Central memory CD8-positive, alpha-beta T cell (primary cell): Measurements from ENCODE around the gene ZEB1.
A peak's percentile ranks its signal among the peaks of the same experiment; 100 is the strongest.
"Not testable (repeated sequence)": the region's sequence is repeated elsewhere in the genome, so short reads cannot be mapped to it uniquely, and the experiment has no call there.

ENCODE experiments used
- ATAC-seq: fragments of 150-1000 bp; cut with Tn5 transposase; replicated peaks from 2 replicates; pipeline ENCODE4 v1.10.0; 2022; ENCODE audit warnings: mild to moderate bottlenecking, moderate FRiP score, moderate number of reproducible peaks; ENCODE audit not compliant: poor library complexity, severe bottlenecking; ENCODE audit errors: extremely low read depth
- DNase-seq, 2 donors: peaks; one replicate each; pipeline ENCODE4 v3.0.0; 2021; ENCODE audit warnings: low spot score in 2 of 2
- H3K27ac Mint-ChIP-seq: one replicate; pipeline ENCODE4 v1.8.0; 2022; ENCODE audit warnings: low read depth, mild to moderate bottlenecking, moderate library complexity, mixed read lengths
- H3K27me3 Mint-ChIP-seq: one replicate; pipeline ENCODE4 v1.8.0; 2022; ENCODE audit warnings: mixed read lengths
- H3K36me3 Mint-ChIP-seq: one replicate; pipeline ENCODE4 v1.8.0; 2022; ENCODE audit warnings: mild to moderate bottlenecking, moderate library complexity, mixed read lengths; ENCODE audit not compliant: insufficient read depth
- H3K4me1 Mint-ChIP-seq: one replicate; pipeline ENCODE4 v1.8.0; 2022; ENCODE audit warnings: mixed read lengths
- H3K4me3 Mint-ChIP-seq: one replicate; pipeline ENCODE4 v1.8.0; 2022; ENCODE audit warnings: mild to moderate bottlenecking, moderate library complexity, mixed read lengths
- H3K9me3 Mint-ChIP-seq: one replicate; pipeline ENCODE4 v1.8.0; 2022; ENCODE audit warnings: mixed read lengths

ZEB1 gene

DNA sequence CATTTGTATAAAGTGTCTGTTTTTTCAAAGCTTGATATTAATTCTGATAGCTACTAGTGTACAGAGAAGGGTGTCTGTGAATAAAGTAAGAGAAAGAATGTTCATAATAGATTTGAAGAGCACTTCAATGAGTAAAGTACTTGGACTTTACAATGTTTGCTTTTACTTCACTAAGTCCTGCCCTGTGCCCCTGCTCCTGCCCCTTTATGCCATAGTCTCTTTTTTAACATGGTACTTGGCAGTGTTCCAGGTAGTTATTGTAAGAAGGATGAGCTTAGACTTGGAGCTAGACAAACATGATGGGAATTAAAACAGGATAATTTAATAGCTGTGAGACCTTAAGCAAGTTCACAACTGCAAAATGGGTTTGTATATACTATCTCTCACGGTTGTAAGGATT lies 41.0 kb downstream of the ZEB1 start:
- Mint-ChIP-seq H3K27me3 (no peaks in the 10 kb centered on the region), H3K36me3 (peaks cover 13% of the 10 kb centered on the region), H3K4me3 (no peak overlapping the region), H3K9me3 (no peaks in the 10 kb centered on the region), H3K4me1 (peaks cover 21% of the 10 kb centered on the region), H3K27ac (no peak overlapping the region)
- ATAC-seq (no peak), DNase-seq (no peak)

DNA sequence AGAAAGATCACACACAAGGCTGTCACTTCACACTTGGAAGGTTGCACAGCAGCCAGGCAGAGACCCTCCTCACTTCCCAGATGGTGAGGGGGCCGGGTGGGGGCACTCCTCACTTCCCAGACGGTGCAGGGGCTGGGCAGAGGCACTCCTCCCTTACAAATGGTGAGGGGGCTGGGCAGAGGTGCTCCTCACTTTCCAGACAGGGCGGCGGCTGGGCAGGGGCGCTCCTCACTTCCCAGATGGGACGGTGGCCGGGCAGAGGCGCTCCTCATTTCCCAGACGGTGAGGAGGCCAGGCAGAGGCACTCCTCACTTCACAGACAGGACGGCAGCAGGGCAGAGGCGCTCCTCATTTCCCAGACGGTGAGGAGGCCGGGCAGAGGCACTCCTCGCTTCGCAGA lies 42.5 kb downstream of the ZEB1 start:
- Mint-ChIP-seq H3K27ac (peak overlapping the region; percentile 35), H3K36me3 (peaks cover 12% of the 10 kb centered on the region), H3K4me1 (peaks cover 28% of the 10 kb centered on the region)
- H3K27me3 Mint-ChIP-seq, ATAC-seq, H3K4me3 Mint-ChIP-seq, DNase-seq, H3K9me3 Mint-ChIP-seq: not testable (repeated sequence)

DNA sequence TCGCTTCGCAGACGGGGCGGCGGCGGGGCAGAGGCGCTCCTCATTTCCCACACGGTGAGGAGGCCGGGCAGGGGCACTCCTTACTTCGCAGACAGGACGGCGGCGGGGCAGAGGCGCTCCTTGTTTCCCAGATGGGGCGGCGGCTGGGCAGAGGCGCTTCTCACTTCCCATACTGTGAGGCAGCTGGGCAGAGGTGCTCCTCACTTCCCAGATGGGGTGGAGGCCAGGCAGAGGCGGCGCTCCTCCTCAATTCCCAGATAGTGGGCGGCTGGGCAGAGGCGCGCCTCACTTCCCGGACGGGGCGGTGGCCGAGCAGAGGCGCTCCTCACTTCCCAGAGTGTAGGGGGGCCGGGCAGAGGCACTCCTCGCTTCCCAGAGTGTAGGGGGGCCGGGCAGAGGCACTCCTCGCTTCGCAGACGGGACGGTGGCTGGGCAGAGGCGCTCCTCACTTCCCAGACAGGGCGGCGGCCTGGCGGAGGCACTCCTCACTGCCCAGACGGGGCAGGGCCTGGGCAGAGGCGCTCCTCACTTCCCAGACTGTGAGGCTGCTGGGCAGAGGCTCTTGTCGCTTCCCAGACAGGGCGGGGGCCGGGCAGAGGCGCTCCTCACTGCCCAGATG lies 43.1 kb downstream of the ZEB1 start:
- ATAC-seq (no peak), DNase-seq (no peak)
- Mint-ChIP-seq H3K4me3 (no peak overlapping the region), H3K27ac (no peak overlapping the region), H3K27me3 (no peaks in the 10 kb centered on the region), H3K9me3 (no peaks in the 10 kb centered on the region), H3K4me1 (peaks cover 31% of the 10 kb centered on the region), H3K36me3 (peaks cover 14% of the 10 kb centered on the region)

DNA sequence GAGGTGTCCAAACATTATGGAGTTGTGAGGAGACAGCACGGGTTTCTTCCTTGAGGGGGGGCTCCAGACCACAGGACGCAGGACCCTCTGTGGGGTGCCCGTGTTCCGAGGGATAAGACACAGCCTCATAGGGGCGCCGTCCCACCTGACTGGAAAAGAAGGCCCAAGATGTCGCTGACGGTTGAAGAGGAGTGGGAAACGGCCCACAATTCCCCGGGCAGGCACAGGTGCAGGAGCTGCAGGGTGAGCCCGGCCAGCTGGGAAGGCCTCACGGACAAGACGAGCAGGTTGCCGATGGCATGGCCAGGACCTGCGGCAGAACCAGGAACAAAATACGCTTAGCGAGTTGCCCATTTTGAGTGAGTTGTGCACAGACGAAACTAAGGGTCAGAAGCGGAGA lies 44.7 kb downstream of the ZEB1 start:
- H3K4me1 Mint-ChIP-seq, result peaks cover 32% of the 10 kb centered on the region
- H3K36me3 Mint-ChIP-seq, result peaks cover 14% of the 10 kb centered on the region
- ATAC-seq, H3K9me3 Mint-ChIP-seq, H3K4me3 Mint-ChIP-seq, H3K27ac Mint-ChIP-seq, H3K27me3 Mint-ChIP-seq, DNase-seq: not testable (repeated sequence)

DNA sequence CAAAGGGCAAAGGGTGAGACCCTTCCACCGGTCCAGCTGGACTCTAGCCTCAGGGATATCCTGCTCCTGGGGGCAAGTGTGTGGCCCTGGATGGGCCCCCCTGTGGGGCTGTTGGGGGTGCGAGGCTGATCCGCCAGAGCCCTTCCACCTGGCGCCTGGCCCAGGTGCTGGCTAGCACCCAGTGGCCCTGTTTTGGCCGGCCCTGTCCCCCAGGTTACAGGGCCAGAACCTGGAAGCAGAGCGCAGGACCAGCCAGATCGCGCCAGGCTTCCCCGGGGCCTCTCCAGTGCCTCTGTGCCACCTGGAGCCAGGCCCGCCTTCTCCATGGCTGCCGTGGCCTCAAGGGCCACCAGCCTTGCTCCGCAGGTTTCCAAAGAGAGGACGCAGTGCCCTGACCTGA lies 45.2 kb downstream of the ZEB1 start:
- peaks cover 14% of the 10 kb centered on the region for H3K36me3 Mint-ChIP-seq
- H3K9me3 Mint-ChIP-seq, H3K27ac Mint-ChIP-seq, H3K4me3 Mint-ChIP-seq, H3K27me3 Mint-ChIP-seq, ATAC-seq, DNase-seq: not testable (repeated sequence)
- peaks cover 31% of the 10 kb centered on the region for H3K4me1 Mint-ChIP-seq

DNA sequence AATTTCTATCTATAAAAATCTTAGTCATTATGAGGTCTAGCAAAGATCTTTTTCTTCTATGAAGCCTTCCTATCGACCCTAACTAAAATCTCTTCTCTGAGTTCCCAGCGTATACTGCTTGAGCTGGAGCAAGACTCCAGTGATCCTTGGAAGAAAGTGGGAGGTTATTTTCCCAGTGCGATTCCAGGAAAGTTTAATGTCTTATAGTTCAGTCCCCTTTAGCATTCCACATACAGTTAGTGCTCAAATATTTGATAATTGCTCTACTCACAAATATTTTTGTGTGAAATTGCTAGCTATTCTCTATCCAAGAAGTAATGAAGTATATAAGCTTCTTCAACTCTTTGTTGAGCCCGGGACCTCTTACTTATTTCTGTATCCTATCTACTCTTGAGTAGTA lies 47.7 kb downstream of the ZEB1 start:
- Mint-ChIP-seq H3K9me3 (no peaks in the 10 kb centered on the region), H3K36me3 (peaks cover 14% of the 10 kb centered on the region), H3K4me1 (peaks cover 49% of the 10 kb centered on the region), H3K27ac (no peak overlapping the region), H3K27me3 (no peaks in the 10 kb centered on the region), H3K4me3 (no peak overlapping the region)
- ATAC-seq, result no peak
- no peak for DNase-seq

DNA sequence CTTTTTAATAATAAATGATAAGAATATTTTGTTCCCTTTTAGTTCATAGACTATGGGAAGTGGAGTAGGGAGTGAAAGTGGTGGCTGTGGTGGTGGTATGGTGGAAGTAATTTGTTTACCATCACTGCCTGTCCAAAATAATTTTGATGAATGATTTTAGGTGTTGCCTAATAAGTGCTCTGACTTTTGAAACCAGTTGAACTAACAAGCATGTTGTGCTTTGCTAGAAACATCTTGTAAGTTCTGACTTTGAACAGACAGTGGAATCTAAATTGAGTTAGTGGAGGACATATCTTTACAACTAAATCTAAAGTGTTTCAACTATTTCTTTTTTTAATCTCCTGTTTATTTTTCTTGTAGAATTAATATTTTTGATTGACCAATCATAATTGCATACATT lies 49.7 kb downstream of the ZEB1 start:
- Mint-ChIP-seq H3K9me3 (no peaks in the 10 kb centered on the region), H3K4me3 (no peak overlapping the region), H3K27me3 (no peaks in the 10 kb centered on the region), H3K36me3 (peaks cover 11% of the 10 kb centered on the region), H3K27ac (no peak overlapping the region), H3K4me1 (peaks cover 49% of the 10 kb centered on the region)
- DNase-seq, result no peak
- no peak for ATAC-seq

DNA sequence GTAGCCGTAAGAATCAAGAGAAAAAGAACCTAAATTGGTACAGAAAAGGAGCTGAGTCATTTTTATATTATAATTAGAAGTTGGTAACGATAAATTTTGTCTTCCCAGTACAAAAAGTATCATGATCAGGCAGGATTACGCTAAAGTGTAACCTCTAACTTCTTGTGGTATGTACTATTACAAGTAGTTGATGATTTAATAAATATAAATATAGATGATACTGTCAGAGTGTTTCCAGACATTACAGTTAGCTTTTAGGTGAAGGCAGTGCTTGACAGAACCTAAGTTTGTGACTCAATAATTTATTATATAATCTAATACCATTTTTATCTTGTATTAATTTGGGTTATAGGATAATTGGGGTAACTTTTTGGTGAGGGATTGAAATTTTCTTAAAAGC lies 53.4 kb downstream of the ZEB1 start:
- Mint-ChIP-seq H3K27ac (no peak overlapping the region), H3K9me3 (no peaks in the 10 kb centered on the region), H3K36me3 (peaks cover 3% of the 10 kb centered on the region), H3K4me1 (peaks cover 39% of the 10 kb centered on the region), H3K4me3 (no peak overlapping the region), H3K27me3 (no peaks in the 10 kb centered on the region)
- no peak for DNase-seq
- no peak for ATAC-seq

DNA sequence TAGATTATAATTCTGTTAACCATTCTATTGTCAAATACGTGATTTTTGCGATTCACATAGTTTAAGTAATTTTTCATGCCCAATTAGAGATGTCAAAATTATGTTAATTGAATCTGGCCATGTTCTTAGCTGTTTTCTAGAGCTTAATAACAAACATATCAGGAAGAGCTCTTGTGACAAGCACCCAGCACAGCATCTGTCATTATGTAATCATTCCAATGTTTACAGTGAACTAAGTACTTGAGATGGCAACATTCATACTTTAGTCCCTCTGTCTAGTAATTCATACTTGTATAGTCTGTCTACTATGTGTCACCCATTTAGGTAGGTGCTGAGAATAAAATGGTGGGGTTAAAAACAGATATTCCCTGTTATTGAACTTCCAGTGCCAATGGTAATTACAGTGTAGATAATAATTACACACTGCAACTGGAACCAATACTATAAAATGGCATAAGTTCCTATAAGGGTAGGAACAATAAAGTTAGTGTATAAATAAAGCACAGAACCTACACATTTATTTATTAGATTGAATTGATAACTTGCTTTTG lies 55.2 kb downstream of the ZEB1 start:
- peaks cover 36% of the 10 kb centered on the region for H3K4me1 Mint-ChIP-seq
- ATAC-seq, result no peak

DNA sequence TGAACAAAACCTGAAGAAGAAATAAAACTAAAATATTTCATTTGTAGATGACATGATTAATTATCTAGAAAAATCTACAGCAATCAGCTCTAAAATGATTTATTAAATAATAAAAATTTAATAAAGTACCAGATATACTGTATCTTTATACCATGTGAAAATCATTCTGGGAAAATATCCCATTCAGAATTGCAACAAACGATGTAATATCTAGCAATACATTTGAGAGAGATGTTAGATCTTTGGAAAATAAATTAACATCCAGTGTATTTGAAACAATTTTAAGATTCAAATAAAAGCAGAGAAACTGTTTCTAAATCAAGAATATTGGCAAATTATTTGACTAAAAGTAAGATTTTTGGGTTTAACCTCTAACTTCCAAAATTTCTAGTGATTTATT lies 62.2 kb downstream of the ZEB1 start:
- H3K27me3 Mint-ChIP-seq, result no peaks in the 10 kb centered on the region
- no peaks in the 10 kb centered on the region for H3K9me3 Mint-ChIP-seq
- DNase-seq (no peak), ATAC-seq (no peak)
- H3K27ac Mint-ChIP-seq, result no peak overlapping the region
- H3K4me3 Mint-ChIP-seq, result no peak overlapping the region
- H3K4me1 Mint-ChIP-seq, result peaks cover 26% of the 10 kb centered on the region
- no peaks in the 10 kb centered on the region for H3K36me3 Mint-ChIP-seq

More for the DNA sequence above, 55.2 kb downstream of the ZEB1 start:
- DNase-seq, result no peak
- Mint-ChIP-seq H3K27me3 (no peaks in the 10 kb centered on the region), H3K27ac (no peak overlapping the region), H3K36me3 (peaks cover 3% of the 10 kb centered on the region), H3K9me3 (no peaks in the 10 kb centered on the region), H3K4me3 (no peak overlapping the region)

DNA sequence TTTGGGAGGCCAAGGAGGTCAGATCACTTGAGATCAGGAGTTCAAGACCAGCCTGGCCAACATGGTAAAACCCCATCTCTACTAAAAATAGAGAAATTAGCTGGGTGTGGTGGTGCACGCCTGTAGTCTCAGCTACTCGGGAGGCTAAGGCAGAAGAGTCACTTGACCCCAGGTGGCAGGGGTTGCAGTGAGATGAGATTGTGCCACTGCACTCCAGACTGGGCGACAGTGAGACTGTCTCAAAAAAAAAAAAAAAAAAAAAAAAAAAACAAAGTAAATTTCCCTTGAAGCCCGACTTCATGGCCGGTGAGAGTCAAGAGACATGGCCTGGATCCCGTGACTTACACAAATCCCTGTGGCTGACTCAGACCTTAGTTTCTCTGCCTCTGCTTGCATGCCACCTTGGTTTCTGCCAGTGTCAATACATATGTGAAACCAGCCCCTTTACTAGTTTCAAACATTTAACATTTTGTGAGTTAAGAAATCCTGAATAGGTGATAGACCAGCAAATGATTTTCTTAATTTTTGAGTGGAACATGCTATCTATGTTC lies 62.8 kb downstream of the ZEB1 start:
- Mint-ChIP-seq H3K4me3 (no peak overlapping the region), H3K27me3 (no peaks in the 10 kb centered on the region), H3K36me3 (no peaks in the 10 kb centered on the region), H3K4me1 (peaks cover 26% of the 10 kb centered on the region), H3K9me3 (no peaks in the 10 kb centered on the region), H3K27ac (no peak overlapping the region)
- ATAC-seq (no peak), DNase-seq (no peak)

DNA sequence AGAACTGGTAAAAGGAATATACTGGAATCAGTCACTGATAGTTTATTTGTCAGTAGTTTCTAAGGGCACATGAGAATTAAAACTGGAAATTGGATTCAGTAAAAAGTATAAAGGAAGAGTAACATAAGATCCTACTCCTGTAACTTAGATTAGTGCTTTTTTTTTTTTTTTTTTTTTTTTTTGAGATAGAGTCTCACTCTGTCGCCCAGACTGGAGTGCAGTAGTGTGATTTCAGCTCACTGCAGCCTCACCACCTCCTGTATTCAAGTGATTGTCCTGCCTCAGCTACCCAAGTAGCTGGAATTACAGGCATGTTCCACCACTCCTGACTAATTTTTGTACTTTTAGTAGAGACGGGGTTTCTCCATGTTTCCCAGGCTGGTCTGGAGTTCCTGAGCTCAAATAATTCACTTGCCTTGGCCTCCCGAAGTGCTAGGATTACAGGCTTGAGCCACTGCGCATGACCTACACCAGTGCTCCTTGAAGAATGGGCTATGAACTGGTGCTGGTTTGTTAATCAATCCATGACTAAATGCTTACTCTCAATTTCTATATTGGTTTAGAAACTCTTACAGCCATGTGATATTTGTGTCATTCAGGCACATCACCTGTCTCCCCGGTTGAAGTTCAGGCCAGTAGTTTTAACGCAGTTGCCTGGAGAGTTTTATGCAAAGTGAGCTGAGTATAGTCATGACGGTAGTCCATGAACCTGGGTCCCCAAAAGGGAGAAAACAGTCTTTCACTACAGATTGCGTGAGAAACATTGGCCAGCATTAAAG lies 65.0 kb downstream of the ZEB1 start:
- H3K27me3 Mint-ChIP-seq, result no peaks in the 10 kb centered on the region

DNA sequence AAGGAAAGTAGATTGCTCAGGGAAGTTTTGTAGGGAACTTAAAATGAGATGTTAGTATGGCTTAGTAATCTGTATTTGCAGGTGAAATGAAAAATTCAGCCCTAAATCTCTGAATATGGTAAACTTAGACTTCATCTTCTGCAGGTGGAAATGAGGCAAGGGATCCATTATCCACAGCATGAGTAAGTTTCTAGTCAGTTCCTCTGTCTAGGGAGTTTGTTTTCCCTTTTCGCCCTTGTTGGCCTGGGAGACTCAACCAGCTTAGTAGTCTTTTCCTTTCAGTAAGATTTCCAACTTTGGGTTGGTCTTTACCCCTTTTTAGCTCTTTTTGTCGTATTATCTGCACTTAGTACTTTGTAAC lies 65.6 kb downstream of the ZEB1 start:
- ATAC-seq (no peak), DNase-seq (no peak)
- H3K36me3 Mint-ChIP-seq, result peaks cover 5% of the 10 kb centered on the region
- H3K4me1 Mint-ChIP-seq, result peaks cover 26% of the 10 kb centered on the region
- H3K4me3 Mint-ChIP-seq, result no peak overlapping the region
- H3K27ac Mint-ChIP-seq, result no peak overlapping the region
- no peaks in the 10 kb centered on the region for H3K9me3 Mint-ChIP-seq
- H3K27me3 Mint-ChIP-seq, result no peaks in the 10 kb centered on the region

More for the DNA sequence above, 65.0 kb downstream of the ZEB1 start:
- no peak for ATAC-seq
- no peak for DNase-seq
- no peak overlapping the region for H3K4me3 Mint-ChIP-seq
- no peak overlapping the region for H3K27ac Mint-ChIP-seq
- peaks cover 26% of the 10 kb centered on the region for H3K4me1 Mint-ChIP-seq
- no peaks in the 10 kb centered on the region for H3K9me3 Mint-ChIP-seq
- peaks cover 4% of the 10 kb centered on the region for H3K36me3 Mint-ChIP-seq
